HEK293T (cell line): ENCODE measurements around the gene SOBP.

ENCODE experiments used
- CTCF ChIA-PET: fragments of 350-600 bp; formaldehyde crosslinking; extraction: SDS; loops from one replicate; lab custom pipeline; 2021; ENCODE audit warnings: antibody characterized with exemption, inconsistent platforms; lab: Yijun Ruan, JAX
- POLR2A ChIA-PET: fragments of 350-600 bp; formaldehyde crosslinking; extraction: SDS; loops from one replicate; lab custom pipeline; 2020; ENCODE audit warnings: antibody characterized with exemption, inconsistent platforms; lab: Yijun Ruan, JAX
- DNase-seq: peaks from one replicate; pipeline ENCODE4 v3.0.0; 2012; ENCODE audit warnings: mixed read lengths; ENCODE audit errors: extremely low spot score
- ARNT ChIP-seq: fragments of 450-650 bp; IDR thresholded peaks from 2 replicates; pipeline ENCODE4 v1.6.1; 2017; ENCODE audit warnings: mild to moderate bottlenecking
- BHLHE40 ChIP-seq: fragments of 450-650 bp; IDR thresholded peaks from 2 replicates; pipeline ENCODE4 v1.6.1; 2016; ENCODE audit warnings: mild to moderate bottlenecking, moderate library complexity, borderline replicate concordance
- CTBP1 ChIP-seq: fragments of 450-650 bp; IDR thresholded peaks from 2 replicates; pipeline ENCODE4 v1.6.1; 2016; ENCODE audit warnings: borderline replicate concordance
- ELF4 ChIP-seq: fragments of 450-650 bp; IDR thresholded peaks from 2 replicates; pipeline ENCODE4 v1.6.1; 2017; ENCODE audit warnings: antibody characterized with exemption
- FOXA1 ChIP-seq: fragments of 450-650 bp; IDR thresholded peaks from 2 replicates; pipeline ENCODE4 v1.6.1; 2016; ENCODE audit warnings: mild to moderate bottlenecking
- FOXK2 ChIP-seq: fragments of 450-650 bp; IDR thresholded peaks from 2 replicates; pipeline ENCODE4 v1.6.1; 2016; ENCODE audit warnings: mild to moderate bottlenecking
- FOXM1 ChIP-seq: fragments of 450-650 bp; IDR thresholded peaks from 2 replicates; pipeline ENCODE4 v1.6.1; 2017; ENCODE audit warnings: mild to moderate bottlenecking, borderline replicate concordance
- HDGF ChIP-seq: fragments of 450-650 bp; IDR thresholded peaks from 2 replicates; pipeline ENCODE4 v1.6.1; 2017; ENCODE audit warnings: antibody characterized with exemption, borderline replicate concordance
- L3MBTL2 ChIP-seq: fragments of 450-650 bp; conservative IDR thresholded peaks from 2 replicates; pipeline ENCODE4 v1.6.1; 2016; ENCODE audit warnings: mild to moderate bottlenecking
- LEF1 ChIP-seq: fragments of 450-650 bp; IDR thresholded peaks from 2 replicates; pipeline ENCODE4 v1.6.1; 2017; ENCODE audit warnings: mild to moderate bottlenecking, borderline replicate concordance
- NFRKB ChIP-seq: fragments of 450-650 bp; IDR thresholded peaks from 2 replicates; pipeline ENCODE4 v1.6.1; 2016; ENCODE audit warnings: mild to moderate bottlenecking, moderate library complexity
- SP1 ChIP-seq: fragments of 450-650 bp; IDR thresholded peaks from 2 replicates; pipeline ENCODE4 v1.6.1; 2017
- SUZ12 ChIP-seq: fragments of 450-650 bp; IDR thresholded peaks from 2 replicates; pipeline ENCODE4 v1.6.1; 2016; ENCODE audit warnings: mild to moderate bottlenecking
- TARDBP ChIP-seq: fragments of 450-650 bp; IDR thresholded peaks from 2 replicates; pipeline ENCODE4 v1.6.1; 2016
- ZNF384 ChIP-seq: fragments of 450-650 bp; IDR thresholded peaks from 2 replicates; pipeline ENCODE4 v1.6.1; 2016
- TF ChIP-seq, protein P1 (sequence below): fragments of 450-650 bp; IDR thresholded peaks from 2 replicates; pipeline ENCODE4 v1.6.1; 2016

SOBP gene

DNA sequence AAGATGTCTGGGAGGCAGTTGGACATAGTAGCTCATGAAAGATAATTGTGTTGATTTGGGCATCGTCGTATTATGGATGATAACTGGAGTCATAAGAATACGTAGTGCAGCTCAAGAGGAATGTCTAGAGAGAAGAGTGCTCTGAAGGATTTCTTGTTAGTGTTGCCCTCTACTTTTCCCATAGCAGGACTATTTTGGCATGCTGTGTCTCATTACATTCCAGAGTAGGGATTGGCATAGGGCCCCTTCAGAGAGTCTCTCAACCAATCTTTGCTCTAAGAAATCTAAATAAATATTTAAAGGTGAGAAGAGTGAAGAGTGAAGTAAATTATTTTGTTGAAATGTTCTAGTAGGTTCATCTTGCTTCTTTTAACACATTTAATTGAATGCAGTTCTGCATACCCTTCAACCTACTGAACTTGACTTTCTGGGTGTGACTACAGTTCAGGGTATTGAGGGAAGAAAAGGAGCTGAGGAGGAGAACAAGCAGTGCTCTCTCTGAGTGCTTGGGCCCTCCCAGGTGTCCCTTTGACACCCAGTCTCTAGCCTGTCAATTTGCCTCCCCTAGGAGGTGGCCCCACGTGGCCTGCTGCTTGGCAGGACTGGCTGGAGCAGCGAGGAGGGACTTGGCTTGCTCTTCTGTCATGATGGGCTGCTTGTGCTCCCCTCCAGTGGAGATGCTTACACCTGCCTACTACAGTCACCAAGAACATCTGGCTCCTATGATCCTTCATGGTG lies 33.3 kb downstream of the SOBP start:
- POLR2A ChIA-PET, result no interaction called here
- DNase-seq, result no peak
- CTCF ChIA-PET, result no interaction called here
- no peak for TF ChIP-seq HDGF
- TF ChIP-seq FOXM1, result no peak
- TF ChIP-seq LEF1, result no peak
- TF ChIP-seq NFRKB, result no peak
- no peak for TF ChIP-seq FOXA1
- TF ChIP-seq TARDBP, result no peak
- TF ChIP-seq L3MBTL2, result no peak

DNA sequence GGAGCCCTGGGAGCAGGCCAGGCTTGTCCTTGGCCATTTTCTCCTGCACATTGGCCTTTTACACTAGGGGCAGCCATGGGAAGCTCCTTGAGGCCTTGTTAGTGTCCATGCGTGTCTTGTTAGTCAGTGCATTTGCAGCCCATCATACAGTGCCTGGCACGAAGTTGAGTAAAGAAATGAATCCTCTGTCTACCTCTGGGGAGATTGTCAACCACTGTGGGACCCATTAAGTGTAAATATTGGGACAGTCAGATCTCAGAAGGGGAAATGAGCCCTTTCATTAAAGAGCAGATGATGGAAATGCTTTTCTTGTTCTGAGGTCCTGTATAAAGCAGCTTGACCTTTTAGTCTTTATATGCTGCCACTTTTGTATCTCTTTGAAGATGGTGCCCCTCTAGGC lies 33.9 kb downstream of the SOBP start:
- TF ChIP-seq SP1, result no peak
- no peak for TF ChIP-seq NFRKB
- TF ChIP-seq CTBP1, result no peak
- TF ChIP-seq BHLHE40, result no peak
- ChIA-PET POLR2A (no interaction called here), CTCF (no interaction called here)
- no peak for DNase-seq

DNA sequence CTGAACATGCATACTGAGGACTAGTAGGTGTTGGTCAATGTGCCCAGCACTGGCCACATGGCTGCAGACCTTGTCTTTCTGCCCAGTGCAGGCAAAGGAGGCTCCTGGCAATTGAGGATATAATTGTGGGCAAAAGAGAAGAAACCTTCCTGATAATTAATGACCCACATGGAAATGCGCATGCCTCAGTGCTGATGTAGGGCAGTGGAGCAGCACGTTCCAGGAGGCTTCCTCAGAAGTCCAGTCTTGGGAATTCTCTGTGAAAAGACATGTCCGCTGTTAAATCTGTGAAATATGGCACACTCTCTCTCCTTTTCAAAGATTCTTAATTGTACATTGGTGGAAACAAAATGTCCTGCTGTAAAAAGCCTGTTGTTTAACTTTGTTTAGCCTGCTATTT lies 34.7 kb downstream of the SOBP start:
- no peak for TF ChIP-seq FOXA1
- no peak for TF ChIP-seq FOXM1
- TF ChIP-seq CTBP1, result no peak
- TF ChIP-seq SP1, result no peak
- no peak for TF ChIP-seq NFRKB
- TF ChIP-seq, protein P1, sequence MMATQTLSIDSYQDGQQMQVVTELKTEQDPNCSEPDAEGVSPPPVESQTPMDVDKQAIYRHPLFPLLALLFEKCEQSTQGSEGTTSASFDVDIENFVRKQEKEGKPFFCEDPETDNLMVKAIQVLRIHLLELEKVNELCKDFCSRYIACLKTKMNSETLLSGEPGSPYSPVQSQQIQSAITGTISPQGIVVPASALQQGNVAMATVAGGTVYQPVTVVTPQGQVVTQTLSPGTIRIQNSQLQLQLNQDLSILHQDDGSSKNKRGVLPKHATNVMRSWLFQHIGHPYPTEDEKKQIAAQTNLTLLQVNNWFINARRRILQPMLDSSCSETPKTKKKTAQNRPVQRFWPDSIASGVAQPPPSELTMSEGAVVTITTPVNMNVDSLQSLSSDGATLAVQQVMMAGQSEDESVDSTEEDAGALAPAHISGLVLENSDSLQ, result no peak
- TF ChIP-seq L3MBTL2, result no peak
- TF ChIP-seq ZNF384, result no peak
- no peak for TF ChIP-seq BHLHE40
- TF ChIP-seq FOXK2, result no peak
- TF ChIP-seq HDGF, result no peak
- TF ChIP-seq LEF1, result no peak
- TF ChIP-seq SUZ12, result no peak
- TF ChIP-seq ELF4, result no peak
- no peak for TF ChIP-seq TARDBP
- no peak for TF ChIP-seq ARNT
- ChIA-PET POLR2A (no interaction called here), CTCF (no interaction called here)
- no peak for DNase-seq

DNA sequence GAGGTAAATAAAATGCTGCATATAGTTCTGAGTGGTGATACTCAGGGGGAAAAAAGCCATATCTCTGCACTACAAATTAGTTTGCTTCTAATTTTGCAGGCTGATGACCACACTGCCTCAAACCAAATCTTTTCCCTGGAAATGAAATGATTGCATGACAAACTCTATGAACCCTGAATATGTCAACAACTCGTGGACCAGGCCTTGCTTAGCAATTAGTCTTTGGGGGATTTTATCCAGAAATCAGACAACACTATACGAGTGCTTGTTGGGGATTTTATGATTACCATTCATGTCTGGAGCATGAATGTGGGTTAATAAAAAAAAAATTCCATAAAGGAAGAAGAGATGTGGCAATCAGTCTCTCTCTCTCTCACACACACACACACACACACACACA lies 42.0 kb downstream of the SOBP start:
- no peak for DNase-seq
- ChIA-PET POLR2A (no interaction called here), CTCF (no interaction called here)
- TF ChIP-seq LEF1 (no peak), HDGF (no peak), FOXM1 (no peak), SP1 (no peak), ZNF384 (no peak), NFRKB (no peak), ELF4 (no peak), TARDBP (no peak), CTBP1 (no peak)
- TF ChIP-seq, protein P1, result no peak

DNA sequence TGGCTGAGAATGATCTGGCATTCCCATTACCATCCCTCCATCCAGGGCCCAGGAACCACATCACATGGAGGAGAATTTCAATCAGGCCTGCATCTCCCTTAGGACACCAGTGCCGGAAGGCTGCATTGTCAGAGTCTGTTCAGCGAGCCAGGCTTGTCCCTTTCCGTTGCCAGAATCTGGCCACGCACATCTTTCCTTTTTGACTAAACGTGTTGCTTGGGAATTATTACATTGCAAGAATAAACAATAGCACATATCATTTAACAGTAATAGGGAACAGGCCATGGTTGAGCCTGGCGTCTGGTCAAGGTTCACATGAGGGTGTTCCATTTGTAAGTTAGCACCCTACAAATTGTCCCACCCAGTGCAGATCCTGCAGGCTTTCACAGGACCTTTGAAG lies 42.8 kb downstream of the SOBP start:
- ChIA-PET CTCF (no interaction called here), POLR2A (no interaction called here)

More for the DNA sequence above, 42.8 kb downstream of the SOBP start:
- TF ChIP-seq LEF1, result no peak
- TF ChIP-seq SUZ12, result no peak
- TF ChIP-seq BHLHE40, result no peak
- TF ChIP-seq TARDBP, result no peak
- TF ChIP-seq, protein P1, result no peak
- TF ChIP-seq NFRKB, result no peak
- TF ChIP-seq ZNF384, result no peak
- no peak for TF ChIP-seq HDGF
- TF ChIP-seq FOXM1, result no peak
- no peak for TF ChIP-seq L3MBTL2
- TF ChIP-seq ELF4, result no peak
- TF ChIP-seq CTBP1, result no peak
- no peak for TF ChIP-seq ARNT
- TF ChIP-seq FOXA1, result no peak
- TF ChIP-seq FOXK2, result no peak
- no peak for TF ChIP-seq SP1
- no peak for DNase-seq
